ENCODE measurements around the gene SAYSD1.

SAYSD1 gene

DNA sequence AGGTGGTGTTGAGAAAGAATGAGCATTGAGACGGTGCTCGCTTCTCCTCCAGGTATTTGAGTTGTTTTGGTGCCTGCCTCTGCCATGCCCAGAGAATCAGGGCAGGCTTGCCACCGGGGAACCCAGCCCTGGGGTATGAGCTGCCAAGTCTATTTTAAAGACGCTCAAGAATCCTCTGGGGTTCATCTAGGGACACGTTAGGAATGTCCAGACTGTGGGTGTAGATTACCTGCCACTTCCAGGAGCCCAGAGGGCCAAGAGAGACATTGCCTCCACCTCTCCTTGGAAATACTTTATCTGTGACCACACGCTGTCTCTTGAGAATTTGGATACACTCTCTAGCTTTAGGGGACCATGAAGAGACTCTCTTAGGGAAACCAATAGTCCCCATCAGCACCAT is 28.3 kb downstream of the SAYSD1 start:
- Histone ChIP-seq H3K9me3 (ENCODE audit: control insufficient read depth, low read depth, low read length) (no peaks in the 10 kb centered on the region), H3K27me3 (ENCODE audit: control insufficient read depth, insufficient read depth, low read length) (no peaks in the 10 kb centered on the region), H3K36me3 (ENCODE audit: control insufficient read depth, low read depth, low read length) (no peaks in the 10 kb centered on the region), H3K4me3 (ENCODE audit: low read length) (no peak overlapping the region), H3K9ac (ENCODE audit: low read length) (no peak overlapping the region), H3K27ac (ENCODE audit: low read length) (no peak overlapping the region), H3K4me1 (ENCODE audit: control insufficient read depth, low read depth, low read length) (peaks cover 28% of the 10 kb centered on the region)

GRCh38 chr6:39086294-39086693 is 28.7 kb downstream of the SAYSD1 start:
- H3K36me3 ChIP-seq (ENCODE audit: control insufficient read depth, low read depth, low read length): no peaks in the 10 kb centered on the region
- no peak overlapping the region for H3K4me3 ChIP-seq (ENCODE audit: low read length)
- H3K9me3 ChIP-seq (ENCODE audit: control insufficient read depth, low read depth, low read length): no peaks in the 10 kb centered on the region
- H3K27me3 ChIP-seq (ENCODE audit: control insufficient read depth, insufficient read depth, low read length): no peaks in the 10 kb centered on the region
- no peak overlapping the region for H3K27ac ChIP-seq (ENCODE audit: low read length)
- no peak overlapping the region for H3K9ac ChIP-seq (ENCODE audit: low read length)
- H3K4me1 ChIP-seq (ENCODE audit: control insufficient read depth, low read depth, low read length): peaks cover 24% of the 10 kb centered on the region

- no peak overlapping the region for H3K4me3 ChIP-seq (ENCODE audit: low read length)
- H3K9me3 ChIP-seq (ENCODE audit: control insufficient read depth, low read depth, low read length): no peaks in the 10 kb centered on the region
- H3K27me3 ChIP-seq (ENCODE audit: control insufficient read depth, insufficient read depth, low read length): no peaks in the 10 kb centered on the region
- H3K9ac ChIP-seq (ENCODE audit: low read length): no peak overlapping the region
- peaks cover 22% of the 10 kb centered on the region for H3K4me1 ChIP-seq (ENCODE audit: control insufficient read depth, low read depth, low read length)
- no peak overlapping the region for H3K27ac ChIP-seq (ENCODE audit: low read length)
- no peaks in the 10 kb centered on the region for H3K36me3 ChIP-seq (ENCODE audit: control insufficient read depth, low read depth, low read length)
These were observed 29.7 kb downstream of the SAYSD1 start for GRCh38 chr6:39085129-39085797.

- Histone ChIP-seq H3K4me3 (ENCODE audit: low read length) (no peak overlapping the region), H3K36me3 (ENCODE audit: control insufficient read depth, low read depth, low read length) (no peaks in the 10 kb centered on the region), H3K9ac (ENCODE audit: low read length) (no peak overlapping the region), H3K27ac (ENCODE audit: low read length) (no peak overlapping the region), H3K9me3 (ENCODE audit: control insufficient read depth, low read depth, low read length) (no peaks in the 10 kb centered on the region), H3K27me3 (ENCODE audit: control insufficient read depth, insufficient read depth, low read length) (no peaks in the 10 kb centered on the region), H3K4me1 (ENCODE audit: control insufficient read depth, low read depth, low read length) (peaks cover 22% of the 10 kb centered on the region)
These were observed 30.5 kb downstream of the SAYSD1 start for GRCh38 chr6:39084506-39084905.

DNA sequence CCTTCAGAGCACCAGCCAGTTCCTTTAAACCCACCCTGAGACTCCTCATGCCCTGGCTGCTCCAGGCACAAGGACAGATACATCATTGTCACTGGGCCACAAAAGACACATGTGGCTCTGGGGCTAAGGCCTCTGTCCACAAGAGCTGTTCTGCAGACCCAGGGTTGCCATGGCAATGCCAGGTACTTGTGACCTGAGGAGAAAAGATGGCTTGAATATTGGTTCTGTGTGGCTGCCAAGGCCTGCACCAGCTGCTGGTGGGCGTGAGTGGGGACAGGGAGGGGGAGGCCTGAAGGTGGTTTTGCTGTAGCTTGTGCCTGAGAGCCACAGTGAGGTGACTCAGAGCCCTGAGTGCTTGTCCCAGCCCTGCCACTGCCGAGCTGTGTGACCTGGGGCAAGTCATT is 31.8 kb downstream of the SAYSD1 start:
- Histone ChIP-seq H3K27ac (ENCODE audit: low read length) (no peak overlapping the region), H3K4me1 (ENCODE audit: control insufficient read depth, low read depth, low read length) (peaks cover 10% of the 10 kb centered on the region), H3K9ac (ENCODE audit: low read length) (no peak overlapping the region), H3K27me3 (ENCODE audit: control insufficient read depth, insufficient read depth, low read length) (no peaks in the 10 kb centered on the region), H3K36me3 (ENCODE audit: control insufficient read depth, low read depth, low read length) (no peaks in the 10 kb centered on the region), H3K4me3 (ENCODE audit: low read length) (no peak overlapping the region), H3K9me3 (ENCODE audit: control insufficient read depth, low read depth, low read length) (no peaks in the 10 kb centered on the region)

- no peaks in the 10 kb centered on the region for H3K9me3 ChIP-seq (ENCODE audit: control insufficient read depth, low read depth, low read length)
- H3K27ac ChIP-seq (ENCODE audit: low read length): no peak overlapping the region
These were observed 32.7 kb downstream of the SAYSD1 start for GRCh38 chr6:39082310-39082709.

DNA sequence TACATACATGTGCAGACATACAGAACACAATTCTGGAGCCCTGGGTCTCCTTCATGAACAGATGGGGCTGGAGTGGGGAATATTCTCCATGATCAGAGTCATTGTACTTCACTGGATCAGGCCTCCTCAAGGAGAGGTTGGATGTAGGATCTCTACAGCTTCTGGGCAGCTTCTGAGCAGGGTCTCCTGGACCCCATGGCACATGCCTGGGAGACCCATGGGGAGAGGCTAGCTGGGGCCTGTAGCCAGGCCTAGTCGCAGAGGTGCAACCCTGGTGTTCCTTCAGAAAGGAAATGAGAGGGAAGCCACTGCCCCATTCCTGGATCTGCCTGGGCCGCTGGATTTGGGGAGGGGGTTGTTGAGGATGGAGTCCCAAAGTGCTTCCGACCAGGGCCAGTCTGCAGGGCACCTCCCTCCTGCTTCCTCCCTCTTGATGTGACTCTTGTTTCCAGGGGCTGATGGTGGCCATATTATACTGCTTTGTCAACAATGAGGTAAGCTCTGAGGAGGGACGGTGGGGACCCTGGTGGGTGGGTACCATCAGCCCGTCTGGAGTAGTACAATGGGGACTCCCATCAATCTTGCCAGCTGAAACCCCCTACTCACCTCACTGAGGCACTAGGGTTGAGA is 34.6 kb downstream of the SAYSD1 start:
- Histone ChIP-seq H3K27me3 (ENCODE audit: control insufficient read depth, insufficient read depth, low read length) (no peaks in the 10 kb centered on the region), H3K27ac (ENCODE audit: low read length) (no peak overlapping the region), H3K36me3 (ENCODE audit: control insufficient read depth, low read depth, low read length) (no peaks in the 10 kb centered on the region), H3K4me3 (ENCODE audit: low read length) (no peak overlapping the region), H3K9me3 (ENCODE audit: control insufficient read depth, low read depth, low read length) (no peaks in the 10 kb centered on the region), H3K4me1 (ENCODE audit: control insufficient read depth, low read depth, low read length) (no peaks in the 10 kb centered on the region), H3K9ac (ENCODE audit: low read length) (no peak overlapping the region)

More at GRCh38 chr6:39082310-39082709, 32.7 kb downstream of the SAYSD1 start:
- no peak overlapping the region for H3K4me3 ChIP-seq (ENCODE audit: low read length)
- H3K36me3 ChIP-seq (ENCODE audit: control insufficient read depth, low read depth, low read length): no peaks in the 10 kb centered on the region
- peaks cover under 1% of the 10 kb centered on the region for H3K4me1 ChIP-seq (ENCODE audit: control insufficient read depth, low read depth, low read length)
- no peak overlapping the region for H3K9ac ChIP-seq (ENCODE audit: low read length)
- no peaks in the 10 kb centered on the region for H3K27me3 ChIP-seq (ENCODE audit: control insufficient read depth, insufficient read depth, low read length)

DNA sequence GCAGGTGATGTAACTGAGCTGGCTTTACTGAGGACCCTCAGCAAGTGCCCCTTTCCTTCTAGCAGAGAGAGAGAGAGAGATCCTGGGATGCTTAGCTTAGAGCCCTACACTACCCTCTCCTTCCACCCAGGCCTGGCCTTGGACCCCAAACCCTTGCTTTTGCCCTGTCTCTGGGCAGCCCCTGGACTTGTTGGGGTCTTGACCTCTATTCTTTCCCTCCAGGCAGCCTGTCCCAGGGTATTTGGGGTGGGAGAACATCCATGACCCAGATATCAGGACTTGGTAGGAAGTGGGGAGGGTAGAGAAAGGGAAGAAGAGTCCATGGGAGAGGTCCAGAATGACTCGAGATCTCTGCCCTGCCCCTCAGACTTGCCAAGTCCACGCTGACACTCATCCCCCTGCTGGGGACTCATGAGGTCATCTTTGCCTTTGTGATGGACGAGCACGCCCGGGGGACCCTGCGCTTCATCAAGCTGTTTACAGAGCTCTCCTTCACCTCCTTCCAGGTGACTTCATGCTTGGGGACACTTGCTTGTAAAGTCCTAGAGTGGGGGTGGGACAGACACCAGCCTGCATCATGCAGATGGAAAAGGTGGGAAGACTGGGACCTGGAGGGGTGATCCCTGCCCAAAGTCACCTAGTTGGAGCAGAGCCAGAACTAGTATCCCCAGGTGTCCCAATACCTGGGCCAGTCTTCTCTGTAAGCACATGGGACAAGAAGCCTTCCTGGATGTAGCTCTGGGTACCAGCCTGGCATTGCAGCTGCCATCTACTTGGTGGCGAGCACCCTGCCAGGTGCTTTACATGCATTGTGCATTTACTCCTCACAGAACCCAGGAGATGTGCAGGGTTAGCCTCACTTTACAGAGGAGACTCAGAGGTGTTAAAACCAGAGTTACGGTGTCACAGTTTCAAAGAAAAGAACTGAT is 35.5 kb downstream of the SAYSD1 start:
- Histone ChIP-seq H3K27ac (ENCODE audit: low read length) (no peak overlapping the region), H3K27me3 (ENCODE audit: control insufficient read depth, insufficient read depth, low read length) (no peaks in the 10 kb centered on the region)

GRCh38 chr6:39078695-39079094 is 36.3 kb downstream of the SAYSD1 start:
- H3K9ac ChIP-seq (ENCODE audit: low read length): no peak overlapping the region
- no peaks in the 10 kb centered on the region for H3K27me3 ChIP-seq (ENCODE audit: control insufficient read depth, insufficient read depth, low read length)
- no peaks in the 10 kb centered on the region for H3K36me3 ChIP-seq (ENCODE audit: control insufficient read depth, low read depth, low read length)
- H3K9me3 ChIP-seq (ENCODE audit: control insufficient read depth, low read depth, low read length): no peaks in the 10 kb centered on the region
- no peak overlapping the region for H3K4me3 ChIP-seq (ENCODE audit: low read length)
- H3K27ac ChIP-seq (ENCODE audit: low read length): no peak overlapping the region
- H3K4me1 ChIP-seq (ENCODE audit: control insufficient read depth, low read depth, low read length): no peaks in the 10 kb centered on the region

More for the DNA sequence above, 35.5 kb downstream of the SAYSD1 start:
- Histone ChIP-seq H3K4me3 (ENCODE audit: low read length) (no peak overlapping the region), H3K36me3 (ENCODE audit: control insufficient read depth, low read depth, low read length) (no peaks in the 10 kb centered on the region), H3K9me3 (ENCODE audit: control insufficient read depth, low read depth, low read length) (no peaks in the 10 kb centered on the region), H3K9ac (ENCODE audit: low read length) (no peak overlapping the region), H3K4me1 (ENCODE audit: control insufficient read depth, low read depth, low read length) (no peaks in the 10 kb centered on the region)

DNA sequence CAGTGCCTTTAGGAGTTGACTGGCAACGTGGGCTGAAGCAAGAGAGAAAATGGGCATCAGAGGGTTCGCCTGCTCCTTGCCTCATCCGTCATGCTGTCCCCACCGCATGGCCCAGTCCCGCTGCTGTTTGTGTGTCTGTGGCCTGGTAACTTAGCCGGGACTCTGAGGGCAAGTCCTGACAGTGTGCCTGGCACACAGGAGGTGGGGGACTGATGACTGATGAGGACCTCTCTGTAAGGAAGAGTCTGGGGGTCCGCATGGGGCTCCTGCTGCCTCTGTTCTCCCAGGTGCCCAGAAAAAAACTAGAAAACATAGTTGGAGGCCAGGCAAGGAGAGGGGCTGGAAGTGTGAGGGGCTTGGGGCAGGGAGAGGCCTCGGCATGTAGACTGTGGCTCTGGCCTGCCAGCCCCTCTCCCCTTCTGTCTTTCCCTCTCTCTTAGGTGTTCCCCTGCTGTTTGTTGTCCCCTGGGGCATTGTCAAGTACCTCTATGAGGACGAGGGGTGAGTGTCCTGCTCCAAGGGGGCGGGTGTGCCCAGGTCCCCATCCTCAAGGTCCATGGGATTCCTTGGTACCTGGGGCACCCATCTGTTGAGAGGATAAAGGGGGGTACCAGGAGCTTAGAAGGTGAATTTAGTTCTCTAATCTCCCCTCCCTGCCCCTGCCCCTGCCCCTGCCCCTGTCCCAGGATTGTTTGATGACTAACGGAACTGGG is 36.9 kb downstream of the SAYSD1 start:
- no peak overlapping the region for H3K27ac ChIP-seq (ENCODE audit: low read length)
- H3K9me3 ChIP-seq (ENCODE audit: control insufficient read depth, low read depth, low read length): no peaks in the 10 kb centered on the region
- H3K36me3 ChIP-seq (ENCODE audit: control insufficient read depth, low read depth, low read length): no peaks in the 10 kb centered on the region
- H3K4me3 ChIP-seq (ENCODE audit: low read length): no peak overlapping the region
- H3K4me1 ChIP-seq (ENCODE audit: control insufficient read depth, low read depth, low read length): no peaks in the 10 kb centered on the region
- no peak overlapping the region for H3K9ac ChIP-seq (ENCODE audit: low read length)
- H3K27me3 ChIP-seq (ENCODE audit: control insufficient read depth, insufficient read depth, low read length): no peaks in the 10 kb centered on the region

Data from iPS-18a (cell line).